Measurements from ENCODE around the gene KLRD1.
"Not testable (repeated sequence)": the region's sequence is repeated elsewhere in the genome, so short reads cannot be mapped to it uniquely, and the experiment has no call there.

Gene KLRD1

DNA sequence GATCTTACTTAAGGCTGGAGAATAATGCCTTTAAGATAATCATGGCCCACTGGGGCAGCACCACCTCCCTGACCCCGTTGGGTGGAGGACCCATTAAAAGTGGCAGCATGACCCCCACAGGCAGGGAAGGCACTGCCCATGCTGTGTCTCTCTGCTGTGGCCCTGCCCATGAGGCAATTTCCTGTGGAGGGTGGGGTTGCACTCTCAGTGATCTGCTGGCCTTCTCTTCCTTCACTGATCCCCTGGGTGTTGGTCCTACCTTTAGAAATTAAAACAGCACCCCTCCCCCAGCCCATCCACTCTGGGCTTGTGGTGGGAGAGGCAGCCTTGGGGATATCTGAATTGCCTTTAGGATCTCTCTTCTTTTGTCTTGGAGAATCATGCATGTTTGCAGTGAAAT is 64.9 kb downstream of the KLRD1 start:
- TF ChIP-seq, protein P1, sequence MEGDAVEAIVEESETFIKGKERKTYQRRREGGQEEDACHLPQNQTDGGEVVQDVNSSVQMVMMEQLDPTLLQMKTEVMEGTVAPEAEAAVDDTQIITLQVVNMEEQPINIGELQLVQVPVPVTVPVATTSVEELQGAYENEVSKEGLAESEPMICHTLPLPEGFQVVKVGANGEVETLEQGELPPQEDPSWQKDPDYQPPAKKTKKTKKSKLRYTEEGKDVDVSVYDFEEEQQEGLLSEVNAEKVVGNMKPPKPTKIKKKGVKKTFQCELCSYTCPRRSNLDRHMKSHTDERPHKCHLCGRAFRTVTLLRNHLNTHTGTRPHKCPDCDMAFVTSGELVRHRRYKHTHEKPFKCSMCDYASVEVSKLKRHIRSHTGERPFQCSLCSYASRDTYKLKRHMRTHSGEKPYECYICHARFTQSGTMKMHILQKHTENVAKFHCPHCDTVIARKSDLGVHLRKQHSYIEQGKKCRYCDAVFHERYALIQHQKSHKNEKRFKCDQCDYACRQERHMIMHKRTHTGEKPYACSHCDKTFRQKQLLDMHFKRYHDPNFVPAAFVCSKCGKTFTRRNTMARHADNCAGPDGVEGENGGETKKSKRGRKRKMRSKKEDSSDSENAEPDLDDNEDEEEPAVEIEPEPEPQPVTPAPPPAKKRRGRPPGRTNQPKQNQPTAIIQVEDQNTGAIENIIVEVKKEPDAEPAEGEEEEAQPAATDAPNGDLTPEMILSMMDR (IDR thresholded peaks at IDR 0.05; ENCODE audit: borderline replicate concordance, insufficient read depth, low read depth, low read length): no peak
- H3K4me3 ChIP-seq (ENCODE audit: low read depth, low read length): no peak overlapping the region

DNA sequence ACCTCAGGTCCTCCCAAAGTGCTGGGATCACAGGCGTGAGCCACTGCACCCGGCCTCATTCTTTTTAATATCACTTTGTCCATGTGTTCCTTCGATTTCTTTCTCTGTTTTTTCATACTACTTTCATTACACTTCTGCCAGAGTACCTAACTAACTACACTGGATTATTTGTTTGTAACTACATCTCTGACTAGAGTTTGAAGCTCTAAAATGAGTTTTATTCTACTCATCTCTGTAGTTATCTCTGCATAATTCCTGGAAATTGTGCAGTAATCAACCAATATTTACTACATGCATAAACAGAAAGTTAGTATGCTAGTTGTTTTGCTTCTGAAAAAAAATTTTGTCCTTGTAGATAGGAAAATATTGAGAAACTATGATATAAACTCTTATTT is 67.0 kb downstream of the KLRD1 start:
- H3K4me3 ChIP-seq (ENCODE audit: low read depth, low read length): no peak overlapping the region
- TF ChIP-seq, protein P1 (IDR thresholded peaks at IDR 0.05; ENCODE audit: borderline replicate concordance, insufficient read depth, low read depth, low read length): no peak

DNA sequence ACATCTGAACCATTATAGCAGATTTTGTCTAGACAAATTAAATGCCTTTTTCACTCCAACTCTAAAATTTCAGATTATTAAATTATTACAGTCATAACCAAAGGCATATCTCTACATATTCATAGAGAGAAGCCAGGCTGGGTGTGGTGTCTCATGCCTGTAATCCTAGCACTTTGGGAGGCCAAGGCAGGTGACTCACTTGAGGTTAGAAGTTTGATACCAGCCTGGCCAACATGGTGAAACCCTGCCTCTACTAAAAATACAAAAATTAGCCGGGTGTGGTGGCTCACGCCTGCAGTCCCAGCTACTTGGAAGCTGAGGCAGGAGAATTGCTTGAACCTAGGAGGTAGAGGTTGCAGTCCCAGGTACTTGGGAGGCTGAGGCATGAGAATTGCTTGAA is 71.1 kb downstream of the KLRD1 start:
- not testable (repeated sequence) for H3K4me3 ChIP-seq (ENCODE audit: low read depth, low read length)

Measured in GM12875 (cell line).